Measurements from ENCODE around the gene ZNF497. TPM values are rescaled to one million over a fixed set of nuclear protein-coding genes. Genes with fewer than 3 reads are reported as not detected.
A peak's percentile ranks its signal among the peaks of the same experiment; 100 is the strongest.
"Not testable (repeated sequence)": the region's sequence is repeated elsewhere in the genome, so short reads cannot be mapped to it uniquely, and the experiment has no call there.

ZNF497 gene
- total RNA-seq, 1 donor from 2014 or later = 8.1 TPM

GRCh38 chr19:58406818-58407657, 44.5 kb upstream of the ZNF497 start:
- peaks cover 21% of the 10 kb centered on the region for H3K4me1 Mint-ChIP-seq (ENCODE audit: unreplicated experiment)

GRCh38 chr19:58403920-58404478, 41.4 kb upstream of the ZNF497 start:
- not testable (repeated sequence) for DNase-seq (ENCODE audit: extremely low spot score, unreplicated experiment); H3K9me3 Mint-ChIP-seq; H3K36me3 Mint-ChIP-seq; H3K27me3 Mint-ChIP-seq
- Mint-ChIP-seq H3K27ac (peak overlapping the region; percentile 75), H3K4me1 (ENCODE audit: unreplicated experiment) (peaks cover 19% of the 10 kb centered on the region), H3K4me3 (peak overlapping the region; percentile 70)

More at GRCh38 chr19:58406818-58407657, 44.5 kb upstream of the ZNF497 start:
- no peak for DNase-seq (ENCODE audit: extremely low spot score, unreplicated experiment)
- Mint-ChIP-seq H3K4me3 (peak overlapping the region; percentile 95), H3K9me3 (no peaks in the 10 kb centered on the region), H3K27me3 (no peaks in the 10 kb centered on the region), H3K27ac (peak overlapping the region; percentile 94), H3K36me3 (peaks cover 4% of the 10 kb centered on the region)
- peak; percentile 66 for TF ChIP-seq CTCF (conservative IDR thresholded peaks at IDR 0.05)

- DNase-seq (ENCODE audit: extremely low spot score, unreplicated experiment) = no peak
- Mint-ChIP-seq H3K9me3 (no peaks in the 10 kb centered on the region), H3K4me1 (ENCODE audit: unreplicated experiment) (peaks cover 16% of the 10 kb centered on the region), H3K36me3 (peaks cover 3% of the 10 kb centered on the region), H3K4me3 (peak overlapping the region; percentile 99), H3K27ac (peak overlapping the region; percentile 23), H3K27me3 (peaks cover 15% of the 10 kb centered on the region)
- no peak for TF ChIP-seq CTCF (conservative IDR thresholded peaks at IDR 0.05)
Measured at GRCh38 chr19:58401840-58402421, 39.4 kb upstream of the ZNF497 start.

GRCh38 chr19:58400916-58401839, 38.6 kb upstream of the ZNF497 start:
- H3K27me3 Mint-ChIP-seq = peaks cover 15% of the 10 kb centered on the region
- H3K4me3 Mint-ChIP-seq = peak overlapping the region; percentile 99
- no peaks in the 10 kb centered on the region for H3K9me3 Mint-ChIP-seq
- DNase-seq (ENCODE audit: extremely low spot score, unreplicated experiment) = peak; percentile 99
- peak; percentile 11 for TF ChIP-seq CTCF (conservative IDR thresholded peaks at IDR 0.05)
- peaks cover 11% of the 10 kb centered on the region for H3K4me1 Mint-ChIP-seq (ENCODE audit: unreplicated experiment)
- peak overlapping the region; percentile 97 for H3K27ac Mint-ChIP-seq
- peaks cover 3% of the 10 kb centered on the region for H3K36me3 Mint-ChIP-seq

- peaks cover 11% of the 10 kb centered on the region for H3K4me1 Mint-ChIP-seq (ENCODE audit: unreplicated experiment)
- H3K9me3 Mint-ChIP-seq = no peaks in the 10 kb centered on the region
- H3K4me3 Mint-ChIP-seq = peak overlapping the region; percentile 99
- H3K27ac Mint-ChIP-seq = no peak overlapping the region
- peaks cover 19% of the 10 kb centered on the region for H3K27me3 Mint-ChIP-seq
- H3K36me3 Mint-ChIP-seq = peaks cover 3% of the 10 kb centered on the region
- DNase-seq (ENCODE audit: extremely low spot score, unreplicated experiment) = no peak
- TF ChIP-seq CTCF (conservative IDR thresholded peaks at IDR 0.05) = no peak
Measured at GRCh38 chr19:58400316-58400915, 37.9 kb upstream of the ZNF497 start.
